SK-N-SH (cell line): Measurements from ENCODE around the gene NR3C1.

Source experiments
- JUND ChIP-seq: IDR thresholded peaks from 2 replicates; pipeline ENCODE4 v1.4.0; 2012
- TAF1 ChIP-seq: IDR thresholded peaks from 2 replicates; pipeline ENCODE4 v1.6.1; 2012; ENCODE audit warnings: low read depth, mild to moderate bottlenecking, low read length, moderate library complexity, borderline replicate concordance
- TEAD4 ChIP-seq: IDR thresholded peaks from 2 replicates; pipeline ENCODE4 v1.4.0; 2012; ENCODE audit warnings: mild to moderate bottlenecking, borderline replicate concordance; ENCODE audit not compliant: insufficient read depth
- TF ChIP-seq, protein P1 (sequence below): fragments of 200-600 bp; sonication (generic); IDR thresholded peaks from 2 replicates; pipeline ENCODE4 v1.6.1; 2017; ENCODE audit warnings: antibody characterized with exemption, mild to moderate bottlenecking, moderate library complexity

DNA sequence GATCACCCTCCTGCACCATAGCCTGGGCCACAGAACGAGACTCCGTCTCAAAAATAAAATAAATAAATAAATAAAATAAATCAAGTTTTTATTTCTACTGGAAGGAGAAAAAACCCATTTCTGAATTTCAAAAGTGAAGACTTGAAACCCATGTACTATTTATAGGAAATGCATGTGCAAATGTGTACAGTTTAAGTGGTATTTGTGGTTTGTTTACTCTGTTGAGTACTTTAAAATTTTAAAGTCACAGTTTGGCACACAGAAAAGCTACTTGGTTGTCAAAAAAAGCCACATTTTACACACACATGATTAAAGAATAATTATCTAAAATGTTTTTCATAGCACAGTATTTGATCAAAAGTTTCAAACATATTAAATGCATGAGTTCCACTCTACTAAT lies 43.6 kb downstream of the NR3C1 start:
- TF ChIP-seq, protein P1, sequence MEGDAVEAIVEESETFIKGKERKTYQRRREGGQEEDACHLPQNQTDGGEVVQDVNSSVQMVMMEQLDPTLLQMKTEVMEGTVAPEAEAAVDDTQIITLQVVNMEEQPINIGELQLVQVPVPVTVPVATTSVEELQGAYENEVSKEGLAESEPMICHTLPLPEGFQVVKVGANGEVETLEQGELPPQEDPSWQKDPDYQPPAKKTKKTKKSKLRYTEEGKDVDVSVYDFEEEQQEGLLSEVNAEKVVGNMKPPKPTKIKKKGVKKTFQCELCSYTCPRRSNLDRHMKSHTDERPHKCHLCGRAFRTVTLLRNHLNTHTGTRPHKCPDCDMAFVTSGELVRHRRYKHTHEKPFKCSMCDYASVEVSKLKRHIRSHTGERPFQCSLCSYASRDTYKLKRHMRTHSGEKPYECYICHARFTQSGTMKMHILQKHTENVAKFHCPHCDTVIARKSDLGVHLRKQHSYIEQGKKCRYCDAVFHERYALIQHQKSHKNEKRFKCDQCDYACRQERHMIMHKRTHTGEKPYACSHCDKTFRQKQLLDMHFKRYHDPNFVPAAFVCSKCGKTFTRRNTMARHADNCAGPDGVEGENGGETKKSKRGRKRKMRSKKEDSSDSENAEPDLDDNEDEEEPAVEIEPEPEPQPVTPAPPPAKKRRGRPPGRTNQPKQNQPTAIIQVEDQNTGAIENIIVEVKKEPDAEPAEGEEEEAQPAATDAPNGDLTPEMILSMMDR: no peak
- TF ChIP-seq JUND (no peak), TAF1 (no peak), TEAD4 (no peak)
